A673 (cell line): ENCODE measurements around the gene SRP19. TPM values are rescaled to one million over a fixed set of nuclear protein-coding genes. Genes with fewer than 3 reads are reported as not detected.

Experiments used
- BruUV-seq: library from RNA; stranded (reverse); fragments of 400-500 nt; replicated peaks from 2 replicates; lab custom pipeline; 2021; lab: Mats Ljungman, UMichigan
- CTCF ChIA-PET: fragments of 300-600 bp; sonication (Branson Sonifier 250); formaldehyde crosslinking; loops from one replicate; lab custom pipeline; 2022; ENCODE audit warnings: antibody characterized with exemption; lab: Charles Lee
- POLR2A ChIA-PET: fragments of 300-600 bp; sonication (Branson Sonifier 250); formaldehyde crosslinking; loops from one replicate; lab custom pipeline; 2022; ENCODE audit warnings: antibody characterized with exemption; ENCODE audit not compliant: low non-redundant PET; lab: Charles Lee
- DNase-seq: peaks from one replicate; pipeline ENCODE4 v3.0.0-alpha.2; 2015; ENCODE audit warnings: low spot score
- H3K27ac ChIP-seq: fragments of 200-600 bp; sonication (generic); 2 replicates; pipeline ENCODE4 v1.5.1; 2016; ENCODE audit warnings: mixed run types, low read depth, mild to moderate bottlenecking, mixed read lengths, antibody characterized with exemption, low read length; ENCODE audit not compliant: poor library complexity, severe bottlenecking
- H3K27me3 ChIP-seq: fragments of 200-600 bp; sonication (generic); replicated peaks from 2 replicates; pipeline ENCODE4 v1.6.1; 2017; ENCODE audit warnings: mixed run types, low read depth, mild to moderate bottlenecking, mixed read lengths, antibody characterized with exemption, low read length; ENCODE audit not compliant: insufficient read depth, poor library complexity
- H3K36me3 ChIP-seq: fragments of 200-600 bp; sonication (generic); 2 replicates; pipeline ENCODE4 v1.6.1; 2016; ENCODE audit warnings: mixed run types, mild to moderate bottlenecking, mixed read lengths, antibody characterized with exemption, low read length; ENCODE audit not compliant: insufficient read depth, poor library complexity, severe bottlenecking
- H3K4me1 ChIP-seq: fragments of 200-600 bp; sonication (generic); 2 replicates; pipeline ENCODE4 v1.6.1; 2017; ENCODE audit warnings: mixed run types, mild to moderate bottlenecking, mixed read lengths, antibody characterized with exemption, low read length; ENCODE audit not compliant: insufficient read depth, poor library complexity, severe bottlenecking
- H3K4me3 ChIP-seq: fragments of 200-600 bp; sonication (generic); 2 replicates; pipeline ENCODE4 v1.5.1; 2016; ENCODE audit warnings: low read depth, mixed run types, mild to moderate bottlenecking, mixed read lengths, low read length; ENCODE audit not compliant: poor library complexity, severe bottlenecking
- H3K9me3 ChIP-seq: fragments of 200-600 bp; sonication (generic); 2 replicates; pipeline ENCODE4 v1.6.1; 2016; ENCODE audit warnings: mixed run types, low read depth, mild to moderate bottlenecking, mixed read lengths, antibody characterized with exemption, low read length; ENCODE audit not compliant: poor library complexity, severe bottlenecking
- EZH2 ChIP-seq: fragments of 200-600 bp; sonication (generic); IDR thresholded peaks from 2 replicates; pipeline ENCODE4 v1.6.1; 2017; ENCODE audit warnings: borderline replicate concordance, low read depth, mild to moderate bottlenecking, mixed read lengths, antibody characterized with exemption, low read length; ENCODE audit not compliant: poor library complexity, severe bottlenecking
- intact Hi-C: fragments of 100-400 bp; cut with micrococcal nuclease; formaldehyde crosslinking; loops from one replicate; pipeline ENCODE4 v1.10.0; 2022; ENCODE audit not compliant: unreplicated experiment
- total RNA-seq: library from RNA; stranded (reverse); gene quantifications from 2 replicates; pipeline ENCODE4 v1.2.3, GENCODE V29; 2021
- TF ChIP-seq, protein P1 (sequence below): fragments of 300-800, 200-600 bp; sonication (generic); conservative IDR thresholded peaks from 2 replicates; pipeline ENCODE4 v1.5.1; 2017; ENCODE audit warnings: low read depth, mild to moderate bottlenecking, antibody characterized with exemption, low read length, moderate library complexity, mixed read lengths

The SRP19 gene
- total RNA-seq, 1 experiment from 2014 or later: 73.9 TPM

GRCh38 chr5:112867411-112867810, 6.3 kb downstream of the SRP19 start:
- no peaks in the 10 kb centered on the region for H3K27me3 ChIP-seq
- ChIA-PET POLR2A (no interaction called here), CTCF (no interaction called here)
- no TSS peak for BruUV-seq
- peaks cover 76% of the 10 kb centered on the region for H3K36me3 ChIP-seq
- no peak overlapping the region for H3K4me3 ChIP-seq
- TF ChIP-seq, protein P1, sequence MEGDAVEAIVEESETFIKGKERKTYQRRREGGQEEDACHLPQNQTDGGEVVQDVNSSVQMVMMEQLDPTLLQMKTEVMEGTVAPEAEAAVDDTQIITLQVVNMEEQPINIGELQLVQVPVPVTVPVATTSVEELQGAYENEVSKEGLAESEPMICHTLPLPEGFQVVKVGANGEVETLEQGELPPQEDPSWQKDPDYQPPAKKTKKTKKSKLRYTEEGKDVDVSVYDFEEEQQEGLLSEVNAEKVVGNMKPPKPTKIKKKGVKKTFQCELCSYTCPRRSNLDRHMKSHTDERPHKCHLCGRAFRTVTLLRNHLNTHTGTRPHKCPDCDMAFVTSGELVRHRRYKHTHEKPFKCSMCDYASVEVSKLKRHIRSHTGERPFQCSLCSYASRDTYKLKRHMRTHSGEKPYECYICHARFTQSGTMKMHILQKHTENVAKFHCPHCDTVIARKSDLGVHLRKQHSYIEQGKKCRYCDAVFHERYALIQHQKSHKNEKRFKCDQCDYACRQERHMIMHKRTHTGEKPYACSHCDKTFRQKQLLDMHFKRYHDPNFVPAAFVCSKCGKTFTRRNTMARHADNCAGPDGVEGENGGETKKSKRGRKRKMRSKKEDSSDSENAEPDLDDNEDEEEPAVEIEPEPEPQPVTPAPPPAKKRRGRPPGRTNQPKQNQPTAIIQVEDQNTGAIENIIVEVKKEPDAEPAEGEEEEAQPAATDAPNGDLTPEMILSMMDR: no peak
- TF ChIP-seq EZH2: no peak
- H3K4me1 ChIP-seq: peaks cover 11% of the 10 kb centered on the region
- H3K9me3 ChIP-seq: no peaks in the 10 kb centered on the region
- no peak overlapping the region for H3K27ac ChIP-seq
- intact Hi-C loops: no loop called here
- no peak for DNase-seq

DNA sequence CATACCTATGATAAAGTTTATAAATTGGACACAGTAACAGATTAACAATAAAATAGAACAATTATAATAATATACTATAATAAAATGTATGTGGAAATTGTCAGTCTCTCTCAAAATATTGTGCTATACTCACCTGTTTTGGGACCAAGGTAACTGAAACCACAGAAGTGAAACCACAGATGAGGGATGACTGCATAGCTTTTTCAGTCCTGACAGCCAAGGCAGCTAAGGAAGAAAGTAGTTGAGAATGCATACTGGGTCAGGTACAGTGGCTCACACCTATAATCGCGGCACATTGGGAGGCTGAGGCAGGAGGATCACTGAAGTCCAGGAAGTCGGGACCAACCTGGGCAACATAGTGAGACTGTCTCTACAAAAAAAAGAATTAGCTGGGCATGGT, 8.9 kb downstream of the SRP19 start:
- ChIA-PET CTCF (no interaction called here), POLR2A (interaction anchor here (0.8 kb wide), 1 partner anchor 9 kb away, joined by 3 read pairs; the partner anchor contains the start of gene SRP19)
- BruUV-seq: no TSS peak
- Histone ChIP-seq H3K4me1 (no peaks in the 10 kb centered on the region), H3K4me3 (no peak overlapping the region), H3K27me3 (no peaks in the 10 kb centered on the region), H3K27ac (no peak overlapping the region), H3K9me3 (no peaks in the 10 kb centered on the region), H3K36me3 (peaks cover 54% of the 10 kb centered on the region)
- intact Hi-C loops: no loop called here
- TF ChIP-seq EZH2: no peak
- TF ChIP-seq, protein P1: no peak
- DNase-seq: no peak

DNA sequence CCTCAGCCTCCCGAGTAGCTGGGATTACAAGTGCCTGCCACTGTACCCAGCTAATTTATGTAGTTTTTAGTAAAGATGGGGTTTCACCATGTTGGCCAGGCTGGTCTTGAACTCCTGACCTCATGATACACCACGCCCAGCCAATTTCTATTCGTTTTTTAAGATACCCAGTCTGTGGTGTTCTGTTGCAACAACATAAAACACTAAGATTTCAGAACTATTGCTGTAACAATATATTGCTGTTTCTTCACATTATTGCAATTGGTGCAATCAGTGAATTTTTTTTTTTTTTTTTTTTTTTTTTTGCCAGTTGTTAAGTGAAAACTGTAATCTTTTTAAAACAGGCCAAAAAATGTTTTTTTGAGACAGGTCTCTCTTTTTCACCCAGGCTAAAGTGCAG, 9.9 kb downstream of the SRP19 start:
- H3K36me3 ChIP-seq: peaks cover 45% of the 10 kb centered on the region
- DNase-seq: no peak
- no TSS peak for BruUV-seq
- no peak overlapping the region for H3K4me3 ChIP-seq
- TF ChIP-seq, protein P1: no peak
- TF ChIP-seq EZH2: no peak
- no peaks in the 10 kb centered on the region for H3K9me3 ChIP-seq
- H3K4me1 ChIP-seq: no peaks in the 10 kb centered on the region
- no peaks in the 10 kb centered on the region for H3K27me3 ChIP-seq
- ChIA-PET CTCF (no interaction called here), POLR2A (no interaction called here)
- H3K27ac ChIP-seq: no peak overlapping the region
- intact Hi-C loops: no loop called here
